HEK293 (cell line): ENCODE results near the gene ZNF565.

ENCODE experiments used
- GLI2 ChIP-seq: fragments of 450-650 bp; formaldehyde crosslinking; IDR thresholded peaks from 2 replicates; pipeline ENCODE4; 2017; ENCODE audit warnings: missing biosample characterization, missing genetic modification characterization, low read depth, borderline replicate concordance
- GLIS1 ChIP-seq: fragments of 450-650 bp; formaldehyde crosslinking; IDR thresholded peaks from 2 replicates; pipeline ENCODE4 v1.5.1; 2016; ENCODE audit warnings: missing biosample characterization, missing genetic modification characterization
- HOXA7 ChIP-seq: sonication (generic); formaldehyde crosslinking; IDR thresholded peaks from 2 replicates; pipeline ENCODE4 v1.8.1; 2022; ENCODE audit warnings: missing genetic modification reagents, borderline replicate concordance
- KLF10 ChIP-seq: fragments of 450-650 bp; IDR thresholded peaks from 2 replicates; pipeline ENCODE4 v1.5.1; 2018; ENCODE audit warnings: missing biosample characterization, mild to moderate bottlenecking, missing genetic modification characterization
- KLF17 ChIP-seq: fragments of 450-650 bp; formaldehyde crosslinking; IDR thresholded peaks from 2 replicates; pipeline ENCODE4 v1.5.1; 2016; ENCODE audit warnings: missing biosample characterization, missing genetic modification characterization
- KLF8 ChIP-seq: fragments of 450-650 bp; formaldehyde crosslinking; IDR thresholded peaks from 2 replicates; pipeline ENCODE4 v1.5.1; 2016; ENCODE audit warnings: missing biosample characterization, missing genetic modification characterization
- ZBTB1 ChIP-seq: fragments of 450-650 bp; formaldehyde crosslinking; IDR thresholded peaks from 2 replicates; pipeline ENCODE4 v1.5.1; 2016; ENCODE audit warnings: missing biosample characterization, missing genetic modification characterization
- ZBTB20 ChIP-seq: fragments of 450-650 bp; formaldehyde crosslinking; IDR thresholded peaks from 2 replicates; pipeline ENCODE4 v1.5.1; 2016; ENCODE audit warnings: missing biosample characterization, missing genetic modification characterization
- ZBTB48 ChIP-seq: fragments of 450-650 bp; formaldehyde crosslinking; IDR thresholded peaks from 2 replicates; pipeline ENCODE4 v1.5.1; 2016; ENCODE audit warnings: missing biosample characterization, missing genetic modification characterization
- ZBTB49 ChIP-seq: fragments of 450-650 bp; formaldehyde crosslinking; IDR thresholded peaks from 2 replicates; pipeline ENCODE4 v1.5.1; 2016; ENCODE audit warnings: missing biosample characterization, missing genetic modification characterization, low read depth
- ZFP3 ChIP-seq: fragments of 450-650 bp; formaldehyde crosslinking; IDR thresholded peaks from 2 replicates; pipeline ENCODE4 v1.5.1; 2016; ENCODE audit warnings: low read depth, missing biosample characterization, missing genetic modification characterization
- ZNF121 ChIP-seq: fragments of 450-650 bp; formaldehyde crosslinking; IDR thresholded peaks from 2 replicates; pipeline ENCODE4 v1.5.1; 2016; ENCODE audit warnings: missing biosample characterization, missing genetic modification characterization
- ZNF174 ChIP-seq: fragments of 450-650 bp; formaldehyde crosslinking; IDR thresholded peaks from 2 replicates; pipeline ENCODE4 v1.5.0; 2017; ENCODE audit warnings: missing biosample characterization, mild to moderate bottlenecking, missing genetic modification characterization
- ZNF175 ChIP-seq: fragments of 450-650 bp; formaldehyde crosslinking; IDR thresholded peaks from 2 replicates; pipeline ENCODE4 v1.5.1; 2016; ENCODE audit warnings: missing biosample characterization, missing genetic modification characterization
- ZNF211 ChIP-seq: fragments of 450-650 bp; formaldehyde crosslinking; IDR thresholded peaks from 2 replicates; pipeline ENCODE4 v1.5.1; 2016; ENCODE audit warnings: low read depth, missing biosample characterization, missing genetic modification characterization
- ZNF23 ChIP-seq: fragments of 450-650 bp; formaldehyde crosslinking; IDR thresholded peaks from 2 replicates; pipeline ENCODE4 v1.5.1; 2016; ENCODE audit warnings: missing biosample characterization, missing genetic modification characterization, borderline replicate concordance
- ZNF292 ChIP-seq: fragments of 450-650 bp; formaldehyde crosslinking; IDR thresholded peaks from 2 replicates; pipeline ENCODE4 v1.5.1; 2016; ENCODE audit warnings: low read depth, missing biosample characterization, missing genetic modification characterization, borderline replicate concordance
- ZNF335 ChIP-seq: fragments of 450-650 bp; formaldehyde crosslinking; conservative IDR thresholded peaks from 2 replicates; pipeline ENCODE4 v1.5.1; 2016; ENCODE audit warnings: missing biosample characterization, missing genetic modification characterization
- ZNF37A ChIP-seq: fragments of 450-650 bp; IDR thresholded peaks from 2 replicates; pipeline ENCODE4 v1.5.1; 2018; ENCODE audit warnings: missing biosample characterization, missing genetic modification characterization
- ZNF391 ChIP-seq: fragments of 450-650 bp; formaldehyde crosslinking; IDR thresholded peaks from 2 replicates; pipeline ENCODE4 v1.5.1; 2016; ENCODE audit warnings: low read depth, missing biosample characterization, missing genetic modification characterization, borderline replicate concordance
- ZNF404 ChIP-seq: fragments of 450-650 bp; formaldehyde crosslinking; IDR thresholded peaks from 2 replicates; pipeline ENCODE4 v1.5.1; 2017; ENCODE audit warnings: missing biosample characterization, missing genetic modification characterization
- ZNF433 ChIP-seq: fragments of 450-650 bp; formaldehyde crosslinking; IDR thresholded peaks from 2 replicates; pipeline ENCODE4 v1.5.1; 2016; ENCODE audit warnings: missing biosample characterization, missing genetic modification characterization, low read depth
- ZNF510 ChIP-seq: fragments of 450-650 bp; formaldehyde crosslinking; IDR thresholded peaks from 2 replicates; pipeline ENCODE4 v1.5.1; 2018; ENCODE audit warnings: mild to moderate bottlenecking, missing genetic modification characterization, missing biosample characterization; ENCODE audit not compliant: insufficient replicate concordance
- ZNF514 ChIP-seq: fragments of 450-650 bp; formaldehyde crosslinking; IDR thresholded peaks from 2 replicates; pipeline ENCODE4 v1.5.1; 2016; ENCODE audit warnings: missing biosample characterization, missing genetic modification characterization
- ZNF529 ChIP-seq: fragments of 450-650 bp; formaldehyde crosslinking; IDR thresholded peaks from 2 replicates; pipeline ENCODE4 v1.5.1; 2017; ENCODE audit warnings: missing genetic modification characterization, missing biosample characterization; ENCODE audit not compliant: insufficient replicate concordance
- ZNF555 ChIP-seq: fragments of 450-650 bp; formaldehyde crosslinking; conservative IDR thresholded peaks from 2 replicates; pipeline ENCODE4 v1.5.1; 2017; ENCODE audit warnings: missing biosample characterization, mild to moderate bottlenecking, missing genetic modification characterization, inconsistent platforms
- ZNF677 ChIP-seq: fragments of 450-650 bp; IDR thresholded peaks from 2 replicates; pipeline ENCODE4 v1.5.0; 2018; ENCODE audit warnings: missing biosample characterization, mild to moderate bottlenecking, missing genetic modification characterization, moderate library complexity
- ZNF707 ChIP-seq: fragments of 450-650 bp; formaldehyde crosslinking; IDR thresholded peaks from 2 replicates; pipeline ENCODE4 v1.5.1; 2016; ENCODE audit warnings: missing biosample characterization, missing genetic modification characterization
- ZNF747 ChIP-seq: fragments of 450-650 bp; formaldehyde crosslinking; IDR thresholded peaks from 2 replicates; pipeline ENCODE4 v1.5.1; 2016; ENCODE audit warnings: missing biosample characterization, missing genetic modification characterization
- ZNF791 ChIP-seq: fragments of 450-650 bp; formaldehyde crosslinking; IDR thresholded peaks from 2 replicates; pipeline ENCODE4 v1.5.1; 2016; ENCODE audit warnings: missing biosample characterization, missing genetic modification characterization
- ZNF830 ChIP-seq: fragments of 450-650 bp; IDR thresholded peaks from 2 replicates; pipeline ENCODE4 v1.5.0; 2018; ENCODE audit warnings: missing biosample characterization, missing genetic modification characterization, low read depth, mild to moderate bottlenecking, moderate library complexity
- ZSCAN23 ChIP-seq: fragments of 450-650 bp; formaldehyde crosslinking; IDR thresholded peaks from 2 replicates; pipeline ENCODE4 v1.5.1; 2016; ENCODE audit warnings: missing biosample characterization, missing genetic modification characterization
- TF ChIP-seq, protein P1 (sequence below): fragments of 450-650 bp; formaldehyde crosslinking; optimal IDR thresholded peaks from 2 replicates; pipeline ENCODE3; 2016; ENCODE audit warnings: missing biosample characterization, mild to moderate bottlenecking, missing genetic modification characterization

Gene ZNF565

GRCh38 chr19:36139473-36140303 lies 74.8 kb downstream of the ZNF565 start, which contains the start of gene CAPNS1 (continued):
- TF ChIP-seq, protein P1, sequence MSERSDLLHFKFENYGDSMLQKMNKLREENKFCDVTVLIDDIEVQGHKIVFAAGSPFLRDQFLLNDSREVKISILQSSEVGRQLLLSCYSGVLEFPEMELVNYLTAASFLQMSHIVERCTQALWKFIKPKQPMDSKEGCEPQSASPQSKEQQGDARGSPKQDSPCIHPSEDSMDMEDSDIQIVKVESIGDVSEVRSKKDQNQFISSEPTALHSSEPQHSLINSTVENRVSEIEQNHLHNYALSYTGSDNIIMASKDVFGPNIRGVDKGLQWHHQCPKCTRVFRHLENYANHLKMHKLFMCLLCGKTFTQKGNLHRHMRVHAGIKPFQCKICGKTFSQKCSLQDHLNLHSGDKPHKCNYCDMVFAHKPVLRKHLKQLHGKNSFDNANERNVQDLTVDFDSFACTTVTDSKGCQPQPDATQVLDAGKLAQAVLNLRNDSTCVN (tag by site-specific recombination): peak; percentile 90
- TF ChIP-seq ZNF211 (tag by site-specific recombination) (no peak), ZNF23 (tag by site-specific recombination) (no peak), ZNF121 (no peak), ZNF174 (tag by site-specific recombination) (no peak), ZBTB48 (tag by site-specific recombination) (peak; percentile 98), ZNF677 (tag by site-specific recombination) (no peak; the same call in none of the 2 replicates), ZNF175 (no peak), ZNF747 (no peak), ZNF37A (peak; percentile 66; the same call in 1 of the 2 replicates), ZNF510 (no peak), ZNF433 (tag by site-specific recombination) (no peak), ZNF404 (no peak), GLI2 (tag by site-specific recombination) (no peak), ZBTB49 (no peak), ZSCAN23 (peak; percentile 62; the same call in 1 of the 2 replicates), KLF8 (tag by site-specific recombination) (peak; percentile 100), KLF10 (tag by site-specific recombination) (peak; percentile 95), ZFP3 (tag by site-specific recombination) (no peak), HOXA7 (no peak), ZNF391 (tag by site-specific recombination) (peak; percentile 69; the same call in 1 of the 2 replicates), ZNF529 (tag by site-specific recombination) (no peak), KLF17 (peak; percentile 98), ZBTB1 (tag by site-specific recombination) (peak; percentile 98), ZNF514 (tag by site-specific recombination) (no peak), ZNF555 (tag by site-specific recombination) (no peak), GLIS1 (tag by site-specific recombination) (peak; percentile 99), ZBTB20 (tag by site-specific recombination) (peak; percentile 98), ZNF707 (tag by site-specific recombination) (no peak), ZNF335 (tag by site-specific recombination) (peak; percentile 100), ZNF791 (tag by site-specific recombination) (no peak), ZNF292 (no peak), ZNF830 (tag by site-specific recombination) (no peak)
